RKO (cell line): Measurements from ENCODE around the gene SNRPD3.
"Not testable (repeated sequence)": the region's sequence is repeated elsewhere in the genome, so short reads cannot be mapped to it uniquely, and the experiment has no call there.

ENCODE experiments used
- DNase-seq: peaks from one replicate; pipeline ENCODE4 v3.0.0-alpha.2; 2016; ENCODE audit warnings: low spot score

Gene SNRPD3

GRCh38 chr22:24592058-24592850 lies 36.5 kb downstream of the SNRPD3 start:
- DNase-seq: peak; percentile 47

- DNase-seq: peak; percentile 85
Measured at GRCh38 chr22:24592851-24593558, 37.2 kb downstream of the SNRPD3 start, which contains the start of gene LRRC75B. Gene LRRC75B (minus strand): TSS chr22:24593073. CDS start chr22:24593039, 34 bp downstream.

GRCh38 chr22:24593559-24593835 lies 37.7 kb downstream of the SNRPD3 start:
- DNase-seq: not testable (repeated sequence)

GRCh38 chr22:24593836-24594568 lies 38.2 kb downstream of the SNRPD3 start:
- no peak for DNase-seq

- DNase-seq: no peak
Measured at GRCh38 chr22:24594569-24595120, 38.8 kb downstream of the SNRPD3 start.

GRCh38 chr22:24595228-24595627 lies 39.4 kb downstream of the SNRPD3 start:
- no peak for DNase-seq

- no peak for DNase-seq
Measured at GRCh38 chr22:24595863-24596262, 40.1 kb downstream of the SNRPD3 start.

GRCh38 chr22:24597076-24597475 lies 41.3 kb downstream of the SNRPD3 start:
- DNase-seq: not testable (repeated sequence)

GRCh38 chr22:24599514-24599913 lies 43.7 kb downstream of the SNRPD3 start:
- no peak for DNase-seq

- not testable (repeated sequence) for DNase-seq
Measured at GRCh38 chr22:24599958-24600715, 44.3 kb downstream of the SNRPD3 start.

GRCh38 chr22:24601217-24602104 lies 45.7 kb downstream of the SNRPD3 start:
- no peak for DNase-seq

- DNase-seq: not testable (repeated sequence)
Measured at GRCh38 chr22:24602105-24602749, 46.4 kb downstream of the SNRPD3 start.

- DNase-seq: not testable (repeated sequence)
Measured at GRCh38 chr22:24602847-24603769, 47.3 kb downstream of the SNRPD3 start, which contains the start of gene GGT1. Gene GGT1 (plus strand): TSS chr22:24603193. CDS start chr22:24611082, 7,889 bp downstream.

- not testable (repeated sequence) for DNase-seq
Measured at GRCh38 chr22:24603770-24604629, 48.2 kb downstream of the SNRPD3 start.

GRCh38 chr22:24606340-24606739 lies 50.5 kb downstream of the SNRPD3 start:
- not testable (repeated sequence) for DNase-seq

GRCh38 chr22:24607429-24607983 lies 51.7 kb downstream of the SNRPD3 start:
- DNase-seq: peak; percentile 68

GRCh38 chr22:24608327-24608726 lies 52.5 kb downstream of the SNRPD3 start:
- not testable (repeated sequence) for DNase-seq
